HFF-Myc (cell line): ENCODE data around the gene CIITA.

ENCODE experiments used
- DNase-seq: peaks from one replicate; pipeline ENCODE4 v3.0.0-alpha.2; 2011; ENCODE audit warnings: low read depth; ENCODE audit errors: extremely low read depth
- H3K4me3 ChIP-seq: replicated peaks from 2 replicates; pipeline ENCODE4 v1.5.1; 2011; ENCODE audit warnings: low read depth, mild to moderate bottlenecking, control low read depth, low read length
- TF ChIP-seq, protein P1 (sequence below): IDR thresholded peaks from 2 replicates; pipeline ENCODE4 v1.5.1; 2012; ENCODE audit warnings: mild to moderate bottlenecking, low read depth, low read length, control low read depth; ENCODE audit errors: missing control alignments

Gene CIITA

DNA sequence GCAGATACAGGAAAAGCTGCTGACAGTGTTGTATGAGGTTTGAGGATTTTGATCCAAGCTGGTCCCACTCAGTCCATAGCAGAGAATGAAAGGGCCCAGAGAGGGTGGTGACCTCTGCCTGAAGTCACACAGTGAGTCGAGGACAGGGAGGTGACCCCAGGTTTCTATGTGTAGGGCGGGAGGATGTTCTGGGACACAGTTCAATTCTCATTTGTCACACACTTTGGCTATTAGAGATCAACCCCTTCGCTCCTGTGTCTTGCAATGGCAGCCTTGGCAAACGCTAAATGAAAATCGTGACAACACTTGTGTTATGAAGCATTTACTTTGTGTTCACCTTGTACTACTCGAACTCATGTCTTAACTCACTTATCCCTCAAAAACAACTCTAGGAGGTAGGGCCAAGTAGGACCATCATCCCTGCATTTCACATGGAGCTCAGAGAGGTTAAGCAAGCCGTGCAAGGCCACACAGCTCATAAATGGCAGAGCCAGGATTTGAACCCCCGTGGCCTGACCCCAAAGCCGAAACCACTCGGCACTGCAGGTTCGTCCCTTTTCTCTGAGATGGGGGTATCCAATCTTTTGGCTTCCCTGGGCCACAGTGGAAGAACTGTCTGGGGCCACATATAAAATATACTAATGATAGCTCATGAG lies 55.1 kb downstream of the CIITA start:
- TF ChIP-seq, protein P1, sequence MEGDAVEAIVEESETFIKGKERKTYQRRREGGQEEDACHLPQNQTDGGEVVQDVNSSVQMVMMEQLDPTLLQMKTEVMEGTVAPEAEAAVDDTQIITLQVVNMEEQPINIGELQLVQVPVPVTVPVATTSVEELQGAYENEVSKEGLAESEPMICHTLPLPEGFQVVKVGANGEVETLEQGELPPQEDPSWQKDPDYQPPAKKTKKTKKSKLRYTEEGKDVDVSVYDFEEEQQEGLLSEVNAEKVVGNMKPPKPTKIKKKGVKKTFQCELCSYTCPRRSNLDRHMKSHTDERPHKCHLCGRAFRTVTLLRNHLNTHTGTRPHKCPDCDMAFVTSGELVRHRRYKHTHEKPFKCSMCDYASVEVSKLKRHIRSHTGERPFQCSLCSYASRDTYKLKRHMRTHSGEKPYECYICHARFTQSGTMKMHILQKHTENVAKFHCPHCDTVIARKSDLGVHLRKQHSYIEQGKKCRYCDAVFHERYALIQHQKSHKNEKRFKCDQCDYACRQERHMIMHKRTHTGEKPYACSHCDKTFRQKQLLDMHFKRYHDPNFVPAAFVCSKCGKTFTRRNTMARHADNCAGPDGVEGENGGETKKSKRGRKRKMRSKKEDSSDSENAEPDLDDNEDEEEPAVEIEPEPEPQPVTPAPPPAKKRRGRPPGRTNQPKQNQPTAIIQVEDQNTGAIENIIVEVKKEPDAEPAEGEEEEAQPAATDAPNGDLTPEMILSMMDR, result no peak
- DNase-seq, result no peak
- no peak overlapping the region for H3K4me3 ChIP-seq

DNA sequence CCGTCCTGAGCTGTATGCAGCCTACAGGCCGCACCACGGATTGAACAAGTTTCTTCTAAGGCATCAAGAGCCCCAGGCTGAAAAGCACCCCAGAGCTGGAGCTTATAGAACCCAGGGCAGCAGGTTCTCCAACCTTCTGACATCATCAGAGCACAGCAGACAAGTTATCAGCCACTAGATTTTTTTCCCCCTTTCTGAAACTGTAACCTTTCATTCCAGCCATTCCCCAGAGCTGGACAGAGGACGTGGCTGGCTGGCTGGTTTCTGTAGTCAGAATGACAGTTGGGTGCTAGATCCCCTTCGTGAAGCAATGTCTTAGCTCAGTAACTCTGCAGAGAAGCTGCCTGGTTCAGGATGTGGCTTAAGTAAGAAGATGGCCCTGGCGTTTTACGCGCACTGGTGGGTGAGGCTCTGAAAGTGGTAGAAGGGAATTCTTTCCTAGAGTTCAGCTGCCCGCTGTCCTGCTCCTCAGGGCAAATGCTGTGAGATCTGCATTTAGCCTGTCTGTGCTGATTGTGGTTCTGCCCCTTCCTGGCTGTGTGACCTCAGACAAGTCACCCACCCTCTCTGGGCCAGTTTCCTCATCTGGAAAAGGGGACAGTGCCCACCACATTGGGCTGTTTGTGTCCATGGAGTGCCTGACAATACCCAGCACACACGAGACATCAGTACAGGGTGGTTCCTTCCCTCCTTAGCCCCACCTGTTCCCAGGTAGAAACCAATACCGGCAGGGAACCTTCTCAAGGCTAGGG lies 56.1 kb downstream of the CIITA start:
- TF ChIP-seq, protein P1, result no peak
- DNase-seq, result no peak
- H3K4me3 ChIP-seq, result no peak overlapping the region

DNA sequence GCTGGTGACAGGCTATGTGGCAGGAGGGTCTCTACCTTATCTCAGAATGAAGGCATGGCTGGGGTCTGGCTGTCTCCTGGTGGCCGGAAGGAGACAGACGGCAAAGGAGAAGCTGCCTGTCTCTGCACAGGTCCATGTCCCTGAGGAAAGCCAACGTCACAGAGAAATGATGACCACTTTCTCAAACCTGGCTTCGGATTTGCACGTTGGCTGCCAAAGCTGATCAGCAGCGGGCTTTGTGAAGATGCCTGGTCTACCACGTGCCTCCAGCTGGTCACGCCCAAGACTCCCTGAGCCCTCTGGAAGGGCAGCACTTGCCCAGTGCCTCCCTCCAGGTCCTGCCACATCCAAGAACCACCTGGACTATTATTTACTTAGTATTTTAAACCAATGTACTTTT lies 56.9 kb downstream of the CIITA start:
- no peak for DNase-seq
- TF ChIP-seq, protein P1, result no peak
- no peak overlapping the region for H3K4me3 ChIP-seq

DNA sequence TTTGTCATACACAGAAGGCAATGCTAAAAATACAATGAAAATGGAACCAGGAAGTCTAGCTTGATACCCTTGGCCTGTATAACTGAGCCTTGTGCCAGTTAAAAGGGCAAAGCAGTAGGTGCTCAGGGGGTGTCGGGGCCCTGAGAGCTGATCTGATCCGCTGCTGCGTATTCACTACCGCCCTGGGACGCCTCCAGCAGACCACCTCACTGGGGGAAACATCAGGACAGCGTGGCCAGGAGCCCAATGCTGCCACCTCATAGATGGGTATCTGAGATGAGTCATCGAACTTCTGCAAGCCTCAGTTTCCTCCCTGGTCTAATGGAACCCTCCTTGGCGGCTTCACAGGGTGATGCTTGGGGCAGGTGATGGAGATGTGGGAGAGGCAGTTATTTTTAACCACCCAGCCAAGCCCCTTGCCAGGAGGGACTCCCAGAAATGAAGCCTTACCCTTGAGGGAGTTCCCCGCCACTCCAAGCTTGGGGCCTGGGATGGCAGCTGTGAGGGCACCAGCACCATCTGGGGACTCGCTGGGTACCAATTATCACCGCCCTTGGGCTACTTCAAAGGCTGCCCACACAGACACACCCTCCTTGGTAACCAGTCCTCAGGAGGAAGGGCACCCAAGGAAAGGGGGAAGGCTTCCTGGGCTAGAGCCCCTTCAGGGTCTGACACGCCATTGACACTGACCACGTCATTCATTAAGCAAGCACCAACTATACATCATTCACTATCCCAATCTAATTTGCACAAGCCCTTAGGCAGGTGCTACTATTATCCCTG lies 57.5 kb downstream of the CIITA start:
- no peak for DNase-seq
- no peak overlapping the region for H3K4me3 ChIP-seq
- TF ChIP-seq, protein P1, result no peak

DNA sequence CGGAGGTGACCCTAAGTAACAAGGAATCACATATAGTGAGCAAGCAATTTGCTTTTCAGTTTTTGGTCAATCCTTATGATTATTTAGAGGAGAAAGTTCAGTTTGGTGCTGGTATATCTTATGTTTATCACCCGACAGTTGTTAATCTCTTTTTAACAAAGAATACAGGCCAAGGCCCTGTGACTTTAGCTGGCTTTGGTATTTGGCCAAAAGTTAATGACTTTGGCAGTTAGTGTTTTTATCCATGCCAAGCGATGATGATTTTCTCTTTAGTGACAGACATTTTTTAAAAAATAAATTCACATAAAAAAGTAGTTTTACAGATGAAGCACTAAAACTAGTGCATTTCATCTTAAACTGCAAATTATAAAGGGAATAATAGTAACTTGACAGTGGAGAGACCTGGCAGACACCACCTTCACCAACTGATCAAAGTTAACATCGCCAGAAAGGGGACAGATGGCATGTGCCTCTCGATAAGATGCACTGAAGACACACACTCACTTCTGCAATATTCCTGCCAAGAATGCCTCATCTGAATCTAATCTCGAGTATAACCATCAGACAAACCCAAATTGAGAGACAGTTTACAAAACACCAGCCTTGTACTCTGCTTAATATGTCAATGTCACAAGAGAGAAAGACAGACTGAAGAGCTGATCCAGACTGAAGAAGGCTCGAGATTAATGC lies 58.4 kb downstream of the CIITA start:
- H3K4me3 ChIP-seq, result no peak overlapping the region
- TF ChIP-seq, protein P1, result no peak
- no peak for DNase-seq

DNA sequence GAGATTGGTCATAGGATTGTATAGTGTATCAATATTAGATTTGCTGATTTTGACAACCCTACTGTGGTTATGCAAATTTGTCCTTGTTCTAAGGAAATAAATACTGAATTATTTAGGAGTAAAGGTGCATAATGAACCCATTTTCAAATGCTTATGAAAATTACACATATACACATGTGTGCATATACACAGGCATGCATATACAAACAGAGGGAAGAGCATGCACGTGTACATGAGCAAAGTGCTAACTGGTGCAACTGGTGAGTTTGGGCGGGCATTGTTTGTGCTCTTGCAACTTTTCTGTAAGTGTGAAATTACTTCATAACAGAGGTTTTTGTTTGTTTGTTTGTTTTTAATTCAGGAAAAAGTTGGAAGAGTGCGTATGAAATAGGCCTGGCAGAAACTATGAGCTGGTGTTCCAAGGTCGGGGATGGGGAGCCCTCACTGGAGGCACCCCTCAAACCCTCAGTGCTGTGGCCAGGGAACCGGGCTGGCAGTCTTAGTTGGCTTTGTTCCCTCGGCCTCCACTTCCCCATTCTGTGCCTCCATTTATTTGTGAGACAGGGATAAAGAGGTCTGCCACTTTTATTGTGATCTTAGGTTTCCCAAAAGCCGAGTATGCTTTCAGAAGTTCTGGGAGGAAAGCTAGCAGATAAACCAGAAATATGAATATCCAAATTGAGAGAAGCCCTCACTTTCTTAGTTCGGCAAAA lies 59.4 kb downstream of the CIITA start:
- TF ChIP-seq, protein P1, result no peak
- no peak for DNase-seq

More for the DNA sequence above, 59.4 kb downstream of the CIITA start:
- no peak overlapping the region for H3K4me3 ChIP-seq
